HG02981 (cell line): ENCODE measurements around the gene WDR26.
"Not testable (repeated sequence)": the region's sequence is repeated elsewhere in the genome, so short reads cannot be mapped to it uniquely, and the experiment has no call there.

ENCODE experiments used
- ATAC-seq: cut with Tn5 transposase; IDR thresholded peaks from one replicate; pipeline ENCODE4 v1.9.1; 2021; ENCODE audit warnings: mild to moderate bottlenecking, moderate library complexity; ENCODE audit not compliant: unreplicated experiment

The WDR26 gene

DNA sequence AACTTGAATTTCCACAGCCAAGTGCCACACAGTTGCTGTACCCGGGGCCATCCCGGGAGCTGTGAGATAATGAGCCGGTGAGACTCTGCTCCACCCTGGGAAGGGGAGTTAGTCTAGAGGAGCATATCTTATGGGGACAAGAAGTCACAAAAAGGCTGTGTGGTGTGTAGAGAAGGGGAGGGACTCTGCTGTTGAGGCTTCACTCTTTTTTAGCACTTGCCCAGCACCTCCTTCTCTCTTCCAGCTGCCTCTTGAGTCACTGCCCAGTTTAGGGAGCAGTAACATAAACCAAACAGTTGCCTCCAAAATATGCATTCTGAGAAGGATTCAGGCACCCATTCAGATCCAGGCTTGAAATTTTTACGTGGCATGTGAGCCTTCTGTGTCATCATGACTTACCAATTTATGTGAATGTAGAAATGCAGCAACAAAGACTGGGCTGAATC lies 744 bp upstream of the WDR26 start:
- no peak for ATAC-seq

DNA sequence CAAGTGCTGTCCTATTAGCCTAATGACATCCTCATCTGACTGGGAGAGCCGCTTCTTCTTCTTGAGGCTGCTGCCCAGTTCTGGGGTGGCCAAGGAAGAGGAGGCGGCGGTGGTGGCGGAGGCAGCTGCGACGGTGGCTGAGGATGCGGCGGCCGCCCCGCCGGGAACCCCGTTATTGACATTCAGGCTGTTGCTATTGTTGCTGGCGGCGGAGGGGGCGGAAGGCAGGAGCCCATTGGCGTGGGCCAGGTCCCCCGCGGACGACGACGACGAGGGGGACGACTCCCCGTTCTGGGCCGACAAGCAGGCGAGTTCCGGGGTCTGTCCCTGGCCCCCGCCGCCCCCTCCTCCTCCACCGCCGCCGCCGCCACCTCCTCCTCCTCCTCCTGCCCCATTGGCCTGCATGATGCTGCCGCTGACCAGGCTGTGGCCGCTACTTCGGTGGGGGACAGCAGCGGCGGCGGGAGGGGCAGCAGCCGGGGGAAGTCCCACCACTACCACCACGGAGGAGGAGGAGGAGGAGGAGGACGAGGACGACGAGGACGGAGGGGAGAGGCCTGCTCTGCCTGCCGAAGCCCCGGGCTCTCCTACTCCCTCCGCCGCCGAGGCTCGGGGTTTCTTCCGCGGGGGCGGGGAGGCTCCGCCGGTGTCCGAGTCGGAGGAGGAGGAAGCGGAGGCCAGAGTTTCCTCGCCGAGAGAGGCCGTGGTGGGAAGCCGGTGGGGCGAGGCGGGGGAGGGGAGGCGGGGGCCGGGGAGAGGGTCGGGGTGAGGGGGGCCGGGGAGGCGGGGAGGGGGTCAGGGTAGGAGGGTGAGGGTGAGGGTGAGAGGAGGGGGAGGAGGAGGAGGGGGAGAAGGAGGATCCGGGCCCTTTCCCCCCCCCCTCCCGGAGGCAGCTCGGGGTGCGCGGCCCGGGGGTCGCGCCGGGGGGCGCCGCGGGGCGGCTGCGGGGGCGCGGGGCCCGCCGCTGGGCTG lies 610 bp downstream of the WDR26 start:
- no peak for ATAC-seq

DNA sequence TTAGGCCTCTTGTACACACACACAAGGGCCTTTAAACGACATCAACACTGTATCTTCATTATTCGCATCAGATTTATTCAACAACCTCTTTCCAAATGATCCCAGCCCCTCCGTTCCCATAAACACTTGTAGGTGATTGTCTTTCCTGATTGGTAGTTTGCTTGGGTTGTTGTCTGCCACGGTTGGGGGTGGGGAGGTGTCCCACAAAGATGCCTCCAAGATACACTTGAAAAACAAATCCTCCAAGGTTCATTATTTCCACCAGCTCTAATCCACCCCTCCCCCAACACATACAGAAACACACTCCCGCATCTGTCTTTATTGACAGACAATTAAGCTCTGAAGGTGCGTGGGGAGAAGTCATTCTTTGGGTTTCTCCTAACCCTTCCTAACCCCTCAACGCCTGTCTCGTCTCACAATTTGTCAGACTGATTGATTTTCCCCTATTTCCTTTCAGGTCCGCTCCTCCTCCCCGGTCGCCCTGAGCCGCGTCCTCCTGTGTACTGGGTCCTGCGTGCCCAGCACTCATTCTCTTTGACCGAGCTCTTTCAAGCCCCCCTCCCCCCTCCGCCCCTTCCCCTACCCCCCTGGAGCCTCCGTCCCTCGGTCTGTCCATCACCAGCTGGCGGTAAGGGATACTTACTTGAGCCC lies 1.4 kb downstream of the WDR26 start:
- no peak for ATAC-seq

DNA sequence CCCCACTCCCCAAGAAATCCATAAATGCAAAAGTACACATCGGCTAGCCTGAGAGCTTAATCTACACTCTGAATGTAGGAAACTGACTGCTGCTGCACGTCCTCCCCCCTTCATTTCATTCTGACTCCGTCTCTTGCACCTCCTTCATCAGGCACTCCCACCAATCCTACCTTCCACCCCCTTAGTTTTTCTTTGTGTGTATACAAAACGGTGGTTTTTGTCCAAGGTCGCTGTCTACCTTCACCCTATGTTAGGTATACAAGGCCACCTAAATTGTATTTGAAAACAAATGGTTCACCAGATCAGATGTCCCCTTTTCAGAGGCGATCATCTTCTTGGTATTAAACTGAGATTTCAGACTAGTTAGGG lies 1.9 kb downstream of the WDR26 start:
- no peak for ATAC-seq

DNA sequence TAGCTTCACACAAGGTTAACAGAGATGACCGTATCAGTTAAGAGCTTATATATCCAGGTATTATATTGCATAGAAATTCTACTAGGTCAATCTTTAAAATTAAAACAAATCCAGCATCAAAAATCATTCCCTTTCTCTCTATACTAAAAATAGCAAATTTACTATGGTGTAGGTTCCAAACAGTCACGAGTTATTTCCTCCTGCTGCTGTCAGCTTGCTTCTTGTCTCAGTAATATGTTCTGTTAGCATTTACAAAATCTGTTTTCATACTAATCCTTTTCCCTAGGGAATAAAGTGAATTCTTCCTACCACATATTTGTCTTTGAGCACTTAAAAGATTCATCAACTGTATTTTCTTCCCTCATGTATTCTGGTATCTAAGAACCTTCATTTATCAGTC lies 2.5 kb downstream of the WDR26 start:
- no peak for ATAC-seq

DNA sequence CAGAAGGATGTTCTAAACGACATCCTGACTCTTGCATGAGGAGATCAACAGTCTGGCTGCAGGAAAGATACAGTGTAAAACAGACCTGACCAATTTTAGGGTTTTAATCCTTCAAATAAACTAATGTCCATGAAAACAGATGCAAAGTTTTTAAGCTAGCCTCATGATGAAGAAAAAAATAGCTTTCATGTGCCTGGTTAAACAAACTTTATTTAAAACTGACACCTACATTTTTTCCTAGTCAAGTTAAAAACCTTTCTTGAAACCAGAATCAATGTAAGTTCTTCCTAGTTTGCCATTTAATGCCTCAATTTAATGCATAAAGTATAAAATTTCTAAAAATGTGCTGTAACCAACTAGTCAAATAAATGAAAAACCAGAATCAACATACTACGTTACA lies 2.9 kb downstream of the WDR26 start:
- ATAC-seq = no peak

DNA sequence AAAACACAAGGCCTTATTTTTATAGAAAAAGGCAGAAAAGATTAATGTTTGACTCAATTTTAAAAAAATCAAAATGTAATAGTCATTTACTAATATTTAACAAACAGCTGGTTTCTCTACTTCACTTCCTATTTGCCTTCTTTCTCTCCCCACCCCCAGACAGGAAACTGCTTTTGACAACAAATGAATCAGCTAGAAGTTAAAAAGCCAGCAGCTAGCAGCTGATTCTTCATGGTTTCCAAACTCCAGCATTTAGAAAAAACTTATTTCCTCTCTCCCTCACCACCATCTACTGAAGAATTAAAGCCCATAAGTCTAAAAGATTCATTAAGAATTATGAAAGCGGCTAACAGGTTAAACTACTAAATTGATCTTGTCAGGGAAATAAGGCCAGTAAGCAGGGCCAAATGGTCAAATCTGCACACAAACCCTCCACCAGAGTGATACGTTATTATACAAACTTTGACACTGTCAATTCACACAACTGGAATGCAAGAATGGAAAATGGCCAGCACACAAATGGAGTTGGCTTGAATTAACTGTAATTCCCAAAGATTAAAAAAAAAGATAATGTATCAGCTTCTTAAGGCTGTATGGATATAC lies 4.0 kb downstream of the WDR26 start:
- no peak for ATAC-seq

DNA sequence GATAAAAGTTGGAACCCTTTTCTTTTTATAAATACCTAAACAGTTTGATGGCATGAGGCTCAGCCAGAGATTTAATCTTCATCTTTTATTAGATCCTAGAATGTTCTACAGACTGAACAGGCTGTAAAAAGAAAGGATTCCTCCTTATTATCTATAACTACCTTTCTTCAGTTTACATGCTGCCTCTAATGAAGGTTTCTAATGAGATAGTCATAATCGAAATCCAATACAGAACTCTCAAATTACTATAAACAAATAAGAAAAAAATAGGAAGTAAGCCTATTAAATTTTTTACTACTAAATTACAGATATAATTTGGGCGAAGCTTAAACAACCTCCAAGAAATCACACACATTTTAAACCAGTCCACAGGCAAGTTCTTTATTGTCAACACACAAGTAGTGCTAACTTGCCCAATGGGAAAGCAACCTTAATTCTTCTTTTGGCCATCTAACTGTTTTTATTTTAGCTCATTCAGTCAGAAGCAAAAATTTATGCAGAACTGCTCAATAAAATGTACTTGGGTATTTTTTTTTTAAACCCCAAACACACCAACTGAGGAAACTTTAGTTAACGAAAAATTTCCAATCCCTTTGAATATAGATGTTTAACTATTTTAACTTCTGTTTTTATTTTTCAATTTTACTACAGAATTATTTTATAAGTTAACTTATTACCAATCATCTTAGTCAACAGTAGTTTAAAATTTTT lies 4.8 kb downstream of the WDR26 start:
- ATAC-seq = no peak

DNA sequence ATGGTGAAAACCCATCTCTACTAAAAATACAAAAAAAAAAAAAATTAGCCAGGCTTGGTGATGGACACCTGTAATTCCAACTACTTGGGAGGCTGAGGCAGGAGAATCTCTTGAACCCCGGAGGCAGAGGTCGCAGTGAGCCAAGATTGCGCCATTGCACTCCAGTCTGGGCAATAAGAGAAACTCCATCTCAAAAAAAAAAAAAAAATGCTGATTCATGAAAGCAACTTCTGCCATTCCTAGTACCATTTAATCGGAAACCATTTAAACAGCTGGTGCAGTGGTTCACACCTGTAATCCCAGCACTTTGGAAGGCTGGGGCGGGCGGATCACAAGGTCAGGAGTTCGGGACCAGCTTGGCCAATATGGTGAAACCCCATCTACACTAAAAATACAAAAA lies 5.9 kb downstream of the WDR26 start:
- not testable (repeated sequence) for ATAC-seq

DNA sequence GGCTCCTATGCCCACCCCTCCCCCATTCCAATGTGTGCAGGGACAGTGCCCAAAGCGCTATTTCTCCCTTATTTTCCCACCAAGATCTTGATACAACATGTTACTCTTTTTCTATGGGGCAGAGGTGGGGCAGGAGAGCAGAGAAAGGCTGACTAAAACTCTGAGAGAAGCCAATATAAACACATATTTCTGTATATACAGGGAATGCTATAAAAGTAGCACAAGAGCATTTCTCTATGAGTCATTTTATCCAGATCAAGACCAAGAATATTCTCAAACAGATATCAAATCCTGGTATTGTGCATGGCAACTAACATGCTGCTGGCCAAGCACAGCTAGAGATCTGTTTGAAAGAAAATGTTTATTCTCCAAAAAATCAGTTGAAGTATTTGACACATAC lies 7.3 kb downstream of the WDR26 start:
- no peak for ATAC-seq

DNA sequence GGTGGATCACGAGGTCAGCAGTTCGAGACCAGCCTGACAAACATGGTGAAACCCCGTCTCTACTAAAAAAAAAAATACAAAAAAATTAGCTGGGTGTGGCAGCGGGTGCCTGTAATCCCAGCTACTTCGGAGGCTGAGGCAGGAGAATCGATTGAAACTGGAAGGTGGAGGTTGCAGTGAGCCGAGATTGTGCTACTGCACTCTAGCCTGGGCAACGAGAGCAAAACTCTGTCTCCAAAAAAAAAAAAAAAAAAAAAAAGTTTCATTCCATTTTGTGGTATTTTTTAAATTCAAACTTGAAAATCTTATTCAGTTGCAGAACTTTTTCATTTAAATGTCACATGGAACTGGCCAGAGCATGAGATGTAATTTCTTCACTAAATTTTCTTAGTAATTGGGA lies 7.7 kb downstream of the WDR26 start:
- ATAC-seq = not testable (repeated sequence)

DNA sequence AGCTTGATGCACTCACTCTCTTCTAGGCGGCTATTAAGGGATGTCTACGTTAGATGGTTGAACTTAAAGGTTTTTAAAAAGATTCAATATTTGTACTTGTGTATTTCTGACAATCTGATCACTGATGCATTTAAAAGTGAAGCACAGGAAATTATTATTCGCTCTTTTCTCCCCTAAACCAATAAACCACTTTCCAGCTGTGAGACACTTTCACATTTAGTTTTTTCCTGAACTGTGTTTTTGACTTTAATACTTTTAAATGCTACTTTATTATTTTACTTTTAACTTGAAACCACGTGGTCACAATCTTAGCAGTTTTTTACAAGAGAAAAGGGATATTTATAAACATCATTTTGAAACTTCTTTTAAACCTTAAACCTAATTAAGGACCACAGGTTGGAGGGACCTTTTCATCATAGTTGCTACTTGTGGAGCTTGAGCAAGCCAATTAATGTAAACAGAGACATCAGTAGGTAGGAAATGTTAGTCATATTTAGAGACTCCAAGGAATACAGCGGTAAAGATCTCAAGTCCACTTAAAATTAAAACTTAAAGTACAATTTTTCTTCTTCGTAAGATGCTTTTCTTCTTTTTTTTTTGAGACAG lies 9.2 kb downstream of the WDR26 start:
- ATAC-seq = no peak

DNA sequence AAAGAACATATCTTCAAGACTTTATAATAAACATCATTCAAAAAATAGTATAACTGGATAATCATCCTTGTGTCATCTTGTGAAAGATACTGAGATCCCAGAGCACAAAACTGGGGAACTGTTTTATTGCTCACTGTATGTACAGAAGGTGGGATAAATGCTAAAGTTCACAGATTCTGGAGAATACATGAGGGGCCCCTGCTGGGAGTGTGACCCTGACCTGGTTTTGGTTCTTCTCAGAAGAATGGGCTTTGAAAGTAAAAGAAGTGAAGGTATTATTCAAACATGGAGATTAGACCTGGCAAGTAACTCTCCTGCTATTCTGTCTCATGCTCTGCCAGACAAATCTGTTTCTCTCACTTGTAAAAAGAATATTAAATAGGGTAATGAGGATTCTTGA lies 14.5 kb downstream of the WDR26 start:
- ATAC-seq = no peak

DNA sequence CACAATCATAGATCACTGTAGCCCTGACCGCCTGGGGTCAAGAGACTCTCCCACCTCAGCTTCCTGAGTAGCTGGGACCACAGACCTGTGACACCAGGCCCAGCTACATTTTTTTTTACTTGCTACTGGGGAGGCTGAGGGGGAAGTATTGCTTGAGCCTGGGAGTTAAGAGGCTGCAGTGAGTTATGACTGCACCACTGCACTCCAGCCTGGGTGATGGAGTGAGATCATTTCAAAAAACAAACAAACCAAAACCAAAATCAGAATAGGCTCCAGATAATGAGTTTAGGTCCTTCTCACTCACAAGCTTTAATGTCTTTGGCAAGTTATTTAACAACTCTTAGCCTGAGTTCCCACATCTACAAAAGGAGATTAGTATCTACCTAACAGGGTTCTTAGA lies 22.8 kb downstream of the WDR26 start:
- no peak for ATAC-seq

DNA sequence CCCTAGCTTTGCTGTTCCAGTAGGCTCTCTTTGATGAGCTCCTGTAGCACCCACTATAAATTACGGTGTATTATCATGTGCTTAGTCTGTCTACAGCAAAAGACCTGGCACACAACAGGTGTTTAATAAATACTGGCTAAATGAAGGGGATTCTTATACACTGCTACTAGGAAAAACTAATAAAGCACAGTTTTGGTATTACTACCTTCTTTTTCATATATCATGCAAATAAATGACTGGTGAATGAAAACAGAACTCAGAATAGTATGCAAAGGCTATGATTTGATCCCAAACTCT lies 26.4 kb downstream of the WDR26 start:
- ATAC-seq = no peak

DNA sequence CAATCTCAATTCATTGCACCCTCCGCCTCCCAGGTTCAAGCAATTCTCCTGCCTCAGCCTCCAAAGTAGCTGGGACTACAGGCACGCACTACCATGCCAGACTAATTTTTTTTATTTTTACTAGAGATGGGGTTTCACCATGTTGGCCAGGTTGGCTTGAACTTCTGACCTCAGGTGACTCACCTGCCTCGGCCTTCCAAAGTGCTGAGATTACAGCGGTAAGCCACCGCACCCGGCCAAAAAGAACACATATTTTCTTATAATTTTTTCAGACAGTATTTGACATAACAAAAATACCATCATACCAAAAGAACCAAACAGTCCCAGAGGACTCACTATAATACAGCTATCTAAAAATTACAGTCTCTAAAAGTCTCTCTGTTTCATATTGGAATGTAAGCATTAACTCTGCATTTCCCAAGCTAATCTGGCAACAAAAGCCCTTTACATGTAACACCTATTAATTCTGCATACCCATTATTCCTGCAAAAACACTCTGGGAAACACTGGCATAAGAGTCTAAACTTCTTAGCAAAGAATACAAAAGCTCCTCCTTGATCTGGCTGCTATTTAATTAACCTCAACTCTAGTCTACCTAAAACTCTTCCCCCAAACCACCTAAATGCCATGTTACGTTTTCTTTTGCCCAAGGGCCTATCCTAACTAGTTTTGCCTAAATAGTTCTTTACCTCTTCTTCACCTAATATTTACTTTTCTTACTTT lies 26.9 kb downstream of the WDR26 start:
- ATAC-seq = no peak

DNA sequence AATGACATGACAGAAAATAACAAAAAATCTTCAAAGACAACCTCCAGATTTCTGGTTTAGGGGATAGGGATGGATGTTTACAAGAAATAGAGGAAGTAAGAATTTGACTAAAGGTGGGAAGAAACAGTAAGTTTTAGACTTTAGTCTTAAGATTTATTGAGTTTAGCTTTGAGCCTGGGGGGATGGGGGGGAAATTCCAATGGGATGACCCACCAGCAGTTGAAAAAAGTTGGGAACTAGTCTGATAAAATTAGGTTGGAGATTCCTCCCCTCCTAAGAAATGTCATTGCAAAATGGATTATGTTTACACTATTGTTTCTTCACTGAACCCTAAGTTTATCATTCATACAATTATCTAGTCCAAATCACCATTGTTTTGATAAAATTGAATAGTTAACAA lies 28.4 kb downstream of the WDR26 start:
- ATAC-seq = no peak

DNA sequence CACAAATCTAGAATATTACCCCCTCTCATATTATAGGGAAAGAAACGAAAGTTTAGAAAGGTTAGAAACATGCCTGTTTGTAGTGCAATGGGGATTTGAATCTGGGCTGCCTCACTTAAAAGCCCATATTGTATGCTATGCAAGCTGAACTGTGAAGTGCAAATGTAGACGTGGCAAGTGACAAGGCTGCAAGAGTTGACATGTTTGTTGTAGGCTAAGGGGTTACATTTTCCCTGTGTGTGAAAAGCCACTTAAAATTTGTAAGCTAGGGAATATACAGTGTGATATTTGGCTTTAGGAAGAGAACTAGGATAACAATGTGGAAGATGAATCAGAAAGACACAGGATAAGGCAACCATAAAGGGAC lies 29.0 kb downstream of the WDR26 start:
- ATAC-seq = no peak

DNA sequence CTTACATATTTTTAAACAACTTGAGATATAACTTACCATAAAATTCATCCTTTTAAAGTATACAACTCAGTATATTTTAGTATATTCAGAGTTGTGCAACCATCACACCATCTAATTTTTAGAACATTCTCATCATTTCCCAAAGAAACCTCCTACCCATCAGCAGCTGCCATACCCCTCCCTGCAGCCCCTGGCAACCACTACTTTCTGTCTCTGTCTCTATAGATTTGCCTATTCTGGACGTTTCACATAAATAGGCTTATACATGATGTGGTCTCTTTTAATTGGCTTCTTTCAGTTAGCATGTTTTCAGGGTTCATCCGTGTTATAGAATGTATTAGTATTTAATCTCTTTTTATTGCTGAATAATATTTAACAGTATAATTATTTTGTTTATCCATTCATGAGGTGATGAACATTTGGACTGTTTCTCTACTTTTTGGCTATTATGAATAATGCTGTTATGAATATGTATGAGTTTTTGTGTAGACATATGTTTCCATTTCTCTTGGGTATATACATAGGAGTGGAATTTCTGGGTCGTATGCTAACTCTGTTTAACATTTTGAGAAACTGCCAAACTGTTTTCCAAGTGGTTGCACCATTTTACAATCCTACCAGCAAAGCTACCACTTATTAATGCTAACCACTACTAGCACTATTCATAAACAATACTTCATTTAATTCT lies 29.5 kb downstream of the WDR26 start:
- ATAC-seq = no peak

DNA sequence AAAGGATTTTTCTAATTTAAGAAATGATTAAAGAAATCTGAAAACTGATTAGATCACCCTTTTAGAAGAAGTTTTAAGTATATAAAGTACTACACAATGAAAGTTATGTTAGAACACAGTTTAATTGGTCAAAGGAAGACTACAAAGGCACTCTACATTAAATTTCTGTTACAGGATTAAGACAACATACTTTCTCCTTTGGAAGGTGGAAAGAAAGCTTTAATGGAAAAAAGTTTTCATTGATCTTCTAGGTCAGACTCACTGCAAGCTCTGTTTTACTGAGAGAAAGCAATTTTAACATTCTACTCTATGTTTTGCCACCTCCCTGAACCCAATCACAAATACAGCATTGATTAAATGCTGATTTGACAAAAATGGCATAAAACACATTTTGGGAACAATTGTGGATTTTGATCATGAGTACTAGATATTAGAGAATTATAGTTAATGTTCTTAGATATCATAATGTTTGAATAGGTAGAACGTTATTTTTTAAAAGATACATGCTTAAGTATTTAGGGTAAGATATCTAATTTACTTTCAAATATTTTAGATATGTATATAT lies 32.0 kb downstream of the WDR26 start:
- ATAC-seq = no peak
